ENCODE results near the gene MRPS9. TPM values are rescaled to one million over a fixed set of nuclear protein-coding genes. Genes with fewer than 3 reads are reported as not detected.

MRPS9 gene
- total and polyA plus RNA-seq, 2 of the 13 experiments (the other 11 are each of a cell fraction or from before 2014, with no cell fraction given): 31.2 to 91.8 TPM

DNA sequence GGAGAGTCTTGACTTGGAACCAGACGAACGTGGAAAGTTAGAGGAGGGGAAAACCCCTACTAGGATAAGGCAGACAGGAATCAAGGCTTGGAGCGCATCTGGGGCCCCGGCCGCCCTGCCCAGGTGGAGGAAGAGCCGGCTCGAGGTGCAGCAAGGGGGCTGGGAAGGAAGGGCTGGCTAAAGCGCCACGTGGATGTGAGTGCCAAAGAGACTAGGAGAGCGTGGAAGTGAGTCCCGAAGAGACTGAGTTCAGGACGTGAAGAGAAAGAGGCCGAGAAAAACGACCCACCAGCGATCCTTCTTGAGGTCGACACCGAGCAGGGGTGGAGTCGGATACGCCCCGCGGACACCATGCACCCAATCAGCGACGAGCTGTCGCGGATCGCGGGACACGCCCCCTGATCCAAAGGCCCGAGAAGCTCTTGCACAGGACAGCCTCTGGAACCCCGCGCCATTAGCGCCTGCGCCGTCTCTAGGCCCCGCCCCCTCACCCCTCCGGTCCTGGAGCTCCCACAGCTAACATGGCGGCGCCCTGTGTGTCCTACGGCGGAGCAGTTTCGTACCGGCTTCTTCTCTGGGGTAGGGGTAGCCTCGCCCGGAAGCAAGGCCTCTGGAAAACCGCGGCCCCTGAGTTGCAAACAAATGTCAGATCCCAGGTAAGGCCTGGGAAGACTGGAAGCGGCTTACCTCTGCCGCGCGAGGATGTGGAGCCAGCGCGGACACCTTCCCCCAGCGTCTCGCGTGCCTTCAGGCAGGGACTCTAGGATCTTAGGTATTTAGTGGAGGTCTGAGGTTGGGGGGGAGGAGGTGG lies at the start of gene MRPS9 (continued):
- TF ChIP-seq ZBTB42 (CRISPR knock-in tag; IDR thresholded peaks at IDR 0.05) (no peak), ZNF598 (CRISPR knock-in tag; IDR thresholded peaks at IDR 0.05; ENCODE audit: borderline replicate concordance) (peak; percentile 86), KMT2B (CRISPR knock-in tag; IDR thresholded peaks at IDR 0.05) (peak; percentile 83), SP140L (CRISPR knock-in tag; IDR thresholded peaks at IDR 0.05; ENCODE audit: borderline replicate concordance) (peak; percentile 81; the same call in 1 of the 2 replicates), KAT7 (CRISPR knock-in tag; IDR thresholded peaks at IDR 0.05; ENCODE audit: borderline replicate concordance) (peak; percentile 84), RARA (CRISPR knock-in tag; IDR thresholded peaks at IDR 0.05) (0 out of 2 replicates have a peak, but pooled peaks have one; percentile 15)
- TF ChIP-seq, protein P1, sequence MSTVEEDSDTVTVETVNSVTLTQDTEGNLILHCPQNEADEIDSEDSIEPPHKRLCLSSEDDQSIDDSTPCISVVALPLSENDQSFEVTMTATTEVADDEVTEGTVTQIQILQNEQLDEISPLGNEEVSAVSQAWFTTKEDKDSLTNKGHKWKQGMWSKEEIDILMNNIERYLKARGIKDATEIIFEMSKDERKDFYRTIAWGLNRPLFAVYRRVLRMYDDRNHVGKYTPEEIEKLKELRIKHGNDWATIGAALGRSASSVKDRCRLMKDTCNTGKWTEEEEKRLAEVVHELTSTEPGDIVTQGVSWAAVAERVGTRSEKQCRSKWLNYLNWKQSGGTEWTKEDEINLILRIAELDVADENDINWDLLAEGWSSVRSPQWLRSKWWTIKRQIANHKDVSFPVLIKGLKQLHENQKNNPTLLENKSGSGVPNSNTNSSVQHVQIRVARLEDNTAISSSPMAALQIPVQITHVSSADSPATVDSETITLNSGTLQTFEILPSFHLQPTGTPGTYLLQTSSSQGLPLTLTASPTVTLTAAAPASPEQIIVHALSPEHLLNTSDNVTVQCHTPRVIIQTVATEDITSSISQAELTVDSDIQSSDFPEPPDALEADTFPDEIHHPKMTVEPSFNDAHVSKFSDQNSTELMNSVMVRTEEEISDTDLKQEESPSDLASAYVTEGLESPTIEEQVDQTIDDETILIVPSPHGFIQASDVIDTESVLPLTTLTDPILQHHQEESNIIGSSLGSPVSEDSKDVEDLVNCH (CRISPR knock-in tag; IDR thresholded peaks at IDR 0.05): peak; percentile 86; the same call in 1 of the 2 replicates
- TF ChIP-seq, protein P2, sequence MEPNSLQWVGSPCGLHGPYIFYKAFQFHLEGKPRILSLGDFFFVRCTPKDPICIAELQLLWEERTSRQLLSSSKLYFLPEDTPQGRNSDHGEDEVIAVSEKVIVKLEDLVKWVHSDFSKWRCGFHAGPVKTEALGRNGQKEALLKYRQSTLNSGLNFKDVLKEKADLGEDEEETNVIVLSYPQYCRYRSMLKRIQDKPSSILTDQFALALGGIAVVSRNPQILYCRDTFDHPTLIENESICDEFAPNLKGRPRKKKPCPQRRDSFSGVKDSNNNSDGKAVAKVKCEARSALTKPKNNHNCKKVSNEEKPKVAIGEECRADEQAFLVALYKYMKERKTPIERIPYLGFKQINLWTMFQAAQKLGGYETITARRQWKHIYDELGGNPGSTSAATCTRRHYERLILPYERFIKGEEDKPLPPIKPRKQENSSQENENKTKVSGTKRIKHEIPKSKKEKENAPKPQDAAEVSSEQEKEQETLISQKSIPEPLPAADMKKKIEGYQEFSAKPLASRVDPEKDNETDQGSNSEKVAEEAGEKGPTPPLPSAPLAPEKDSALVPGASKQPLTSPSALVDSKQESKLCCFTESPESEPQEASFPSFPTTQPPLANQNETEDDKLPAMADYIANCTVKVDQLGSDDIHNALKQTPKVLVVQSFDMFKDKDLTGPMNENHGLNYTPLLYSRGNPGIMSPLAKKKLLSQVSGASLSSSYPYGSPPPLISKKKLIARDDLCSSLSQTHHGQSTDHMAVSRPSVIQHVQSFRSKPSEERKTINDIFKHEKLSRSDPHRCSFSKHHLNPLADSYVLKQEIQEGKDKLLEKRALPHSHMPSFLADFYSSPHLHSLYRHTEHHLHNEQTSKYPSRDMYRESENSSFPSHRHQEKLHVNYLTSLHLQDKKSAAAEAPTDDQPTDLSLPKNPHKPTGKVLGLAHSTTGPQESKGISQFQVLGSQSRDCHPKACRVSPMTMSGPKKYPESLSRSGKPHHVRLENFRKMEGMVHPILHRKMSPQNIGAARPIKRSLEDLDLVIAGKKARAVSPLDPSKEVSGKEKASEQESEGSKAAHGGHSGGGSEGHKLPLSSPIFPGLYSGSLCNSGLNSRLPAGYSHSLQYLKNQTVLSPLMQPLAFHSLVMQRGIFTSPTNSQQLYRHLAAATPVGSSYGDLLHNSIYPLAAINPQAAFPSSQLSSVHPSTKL (CRISPR knock-in tag; IDR thresholded peaks at IDR 0.05): peak; percentile 39; the same call in 1 of the 2 replicates
- TF ChIP-seq, protein P3, sequence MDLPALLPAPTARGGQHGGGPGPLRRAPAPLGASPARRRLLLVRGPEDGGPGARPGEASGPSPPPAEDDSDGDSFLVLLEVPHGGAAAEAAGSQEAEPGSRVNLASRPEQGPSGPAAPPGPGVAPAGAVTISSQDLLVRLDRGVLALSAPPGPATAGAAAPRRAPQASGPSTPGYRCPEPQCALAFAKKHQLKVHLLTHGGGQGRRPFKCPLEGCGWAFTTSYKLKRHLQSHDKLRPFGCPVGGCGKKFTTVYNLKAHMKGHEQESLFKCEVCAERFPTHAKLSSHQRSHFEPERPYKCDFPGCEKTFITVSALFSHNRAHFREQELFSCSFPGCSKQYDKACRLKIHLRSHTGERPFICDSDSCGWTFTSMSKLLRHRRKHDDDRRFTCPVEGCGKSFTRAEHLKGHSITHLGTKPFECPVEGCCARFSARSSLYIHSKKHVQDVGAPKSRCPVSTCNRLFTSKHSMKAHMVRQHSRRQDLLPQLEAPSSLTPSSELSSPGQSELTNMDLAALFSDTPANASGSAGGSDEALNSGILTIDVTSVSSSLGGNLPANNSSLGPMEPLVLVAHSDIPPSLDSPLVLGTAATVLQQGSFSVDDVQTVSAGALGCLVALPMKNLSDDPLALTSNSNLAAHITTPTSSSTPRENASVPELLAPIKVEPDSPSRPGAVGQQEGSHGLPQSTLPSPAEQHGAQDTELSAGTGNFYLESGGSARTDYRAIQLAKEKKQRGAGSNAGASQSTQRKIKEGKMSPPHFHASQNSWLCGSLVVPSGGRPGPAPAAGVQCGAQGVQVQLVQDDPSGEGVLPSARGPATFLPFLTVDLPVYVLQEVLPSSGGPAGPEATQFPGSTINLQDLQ (CRISPR knock-in tag; IDR thresholded peaks at IDR 0.05): peak; percentile 24; the same call in 1 of the 2 replicates
- TF ChIP-seq, protein P4, sequence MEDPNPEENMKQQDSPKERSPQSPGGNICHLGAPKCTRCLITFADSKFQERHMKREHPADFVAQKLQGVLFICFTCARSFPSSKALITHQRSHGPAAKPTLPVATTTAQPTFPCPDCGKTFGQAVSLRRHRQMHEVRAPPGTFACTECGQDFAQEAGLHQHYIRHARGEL (CRISPR knock-in tag; IDR thresholded peaks at IDR 0.05): 0 out of 2 replicates have a peak, but pooled peaks have one; percentile 17
- TF ChIP-seq, protein P5, sequence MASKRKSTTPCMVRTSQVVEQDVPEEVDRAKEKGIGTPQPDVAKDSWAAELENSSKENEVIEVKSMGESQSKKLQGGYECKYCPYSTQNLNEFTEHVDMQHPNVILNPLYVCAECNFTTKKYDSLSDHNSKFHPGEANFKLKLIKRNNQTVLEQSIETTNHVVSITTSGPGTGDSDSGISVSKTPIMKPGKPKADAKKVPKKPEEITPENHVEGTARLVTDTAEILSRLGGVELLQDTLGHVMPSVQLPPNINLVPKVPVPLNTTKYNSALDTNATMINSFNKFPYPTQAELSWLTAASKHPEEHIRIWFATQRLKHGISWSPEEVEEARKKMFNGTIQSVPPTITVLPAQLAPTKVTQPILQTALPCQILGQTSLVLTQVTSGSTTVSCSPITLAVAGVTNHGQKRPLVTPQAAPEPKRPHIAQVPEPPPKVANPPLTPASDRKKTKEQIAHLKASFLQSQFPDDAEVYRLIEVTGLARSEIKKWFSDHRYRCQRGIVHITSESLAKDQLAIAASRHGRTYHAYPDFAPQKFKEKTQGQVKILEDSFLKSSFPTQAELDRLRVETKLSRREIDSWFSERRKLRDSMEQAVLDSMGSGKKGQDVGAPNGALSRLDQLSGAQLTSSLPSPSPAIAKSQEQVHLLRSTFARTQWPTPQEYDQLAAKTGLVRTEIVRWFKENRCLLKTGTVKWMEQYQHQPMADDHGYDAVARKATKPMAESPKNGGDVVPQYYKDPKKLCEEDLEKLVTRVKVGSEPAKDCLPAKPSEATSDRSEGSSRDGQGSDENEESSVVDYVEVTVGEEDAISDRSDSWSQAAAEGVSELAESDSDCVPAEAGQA (IDR thresholded peaks at IDR 0.05; ENCODE audit: low read depth): peak; percentile 9; the same call in 1 of the 2 replicates
- TF ChIP-seq, protein P5 (CRISPR knock-in tag; IDR thresholded peaks at IDR 0.05; ENCODE audit: borderline replicate concordance): no peak

Measured in HepG2 (cell line).